ENCODE results near the gene CLDND2. TPM values are rescaled to one million over a fixed set of nuclear protein-coding genes. Genes with fewer than 3 reads are reported as not detected.

CLDND2 gene
- total and polyA plus RNA-seq, 10 of the 15 experiments (the other 5 are each of a cell fraction or from before 2014, with no cell fraction given): 0.24 to 7.1 (median 1.8) TPM; not detected in 1

DNA sequence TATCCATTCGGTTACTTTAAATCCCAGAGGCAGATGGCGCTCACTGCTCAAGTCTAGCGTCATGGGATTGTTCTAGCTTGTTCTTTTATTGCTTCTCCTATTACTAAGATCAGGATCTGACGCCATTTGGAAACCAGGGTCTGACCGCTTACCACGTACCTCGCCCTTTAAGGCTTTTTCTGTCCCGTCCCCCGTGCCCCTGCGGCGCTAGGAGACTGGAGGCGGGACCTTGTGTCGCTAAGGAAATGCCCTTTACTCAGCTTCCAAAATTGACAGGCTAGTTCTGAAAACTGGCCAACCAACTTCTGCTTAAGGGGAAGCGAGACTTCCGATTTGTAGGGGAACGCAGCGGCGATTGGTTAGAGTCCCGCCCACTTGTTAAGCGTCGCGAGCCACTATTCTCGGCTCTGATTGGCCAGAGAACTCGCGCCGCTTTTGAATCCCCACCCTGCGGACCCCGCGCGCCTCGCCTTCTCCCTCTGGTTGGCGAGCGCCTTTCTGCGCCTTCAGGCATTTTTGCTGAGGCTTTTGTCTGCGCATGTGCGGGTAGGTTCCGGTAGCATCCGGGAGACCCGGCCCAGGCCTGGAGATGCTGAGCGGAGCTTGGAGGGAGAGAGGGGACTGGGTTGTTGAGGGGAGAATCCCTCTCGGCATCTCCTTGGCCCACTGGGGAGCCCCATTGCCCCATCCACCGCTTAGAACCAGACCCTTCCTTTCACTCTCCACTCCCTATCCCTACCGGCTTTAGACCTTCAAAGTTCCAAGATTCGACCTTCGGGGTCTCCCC lies 25.4 kb upstream of the CLDND2 start (continued):
- TF ChIP-seq TAF1 (IDR thresholded peaks at IDR 0.05; ENCODE audit: borderline replicate concordance, low read depth, low read length): no peak; the same call in 1 of the 2 replicates
- TF ChIP-seq BCL11A (IDR thresholded peaks at IDR 0.05; ENCODE audit: low read depth, low read length): peak; percentile 35; the same call in 1 of the 2 replicates
- TF ChIP-seq, protein P1, sequence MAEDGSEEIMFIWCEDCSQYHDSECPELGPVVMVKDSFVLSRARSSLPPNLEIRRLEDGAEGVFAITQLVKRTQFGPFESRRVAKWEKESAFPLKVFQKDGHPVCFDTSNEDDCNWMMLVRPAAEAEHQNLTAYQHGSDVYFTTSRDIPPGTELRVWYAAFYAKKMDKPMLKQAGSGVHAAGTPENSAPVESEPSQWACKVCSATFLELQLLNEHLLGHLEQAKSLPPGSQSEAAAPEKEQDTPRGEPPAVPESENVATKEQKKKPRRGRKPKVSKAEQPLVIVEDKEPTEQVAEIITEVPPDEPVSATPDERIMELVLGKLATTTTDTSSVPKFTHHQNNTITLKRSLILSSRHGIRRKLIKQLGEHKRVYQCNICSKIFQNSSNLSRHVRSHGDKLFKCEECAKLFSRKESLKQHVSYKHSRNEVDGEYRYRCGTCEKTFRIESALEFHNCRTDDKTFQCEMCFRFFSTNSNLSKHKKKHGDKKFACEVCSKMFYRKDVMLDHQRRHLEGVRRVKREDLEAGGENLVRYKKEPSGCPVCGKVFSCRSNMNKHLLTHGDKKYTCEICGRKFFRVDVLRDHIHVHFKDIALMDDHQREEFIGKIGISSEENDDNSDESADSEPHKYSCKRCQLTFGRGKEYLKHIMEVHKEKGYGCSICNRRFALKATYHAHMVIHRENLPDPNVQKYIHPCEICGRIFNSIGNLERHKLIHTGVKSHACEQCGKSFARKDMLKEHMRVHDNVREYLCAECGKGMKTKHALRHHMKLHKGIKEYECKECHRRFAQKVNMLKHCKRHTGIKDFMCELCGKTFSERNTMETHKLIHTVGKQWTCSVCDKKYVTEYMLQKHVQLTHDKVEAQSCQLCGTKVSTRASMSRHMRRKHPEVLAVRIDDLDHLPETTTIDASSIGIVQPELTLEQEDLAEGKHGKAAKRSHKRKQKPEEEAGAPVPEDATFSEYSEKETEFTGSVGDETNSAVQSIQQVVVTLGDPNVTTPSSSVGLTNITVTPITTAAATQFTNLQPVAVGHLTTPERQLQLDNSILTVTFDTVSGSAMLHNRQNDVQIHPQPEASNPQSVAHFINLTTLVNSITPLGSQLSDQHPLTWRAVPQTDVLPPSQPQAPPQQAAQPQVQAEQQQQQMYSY (CRISPR knock-in tag; IDR thresholded peaks at IDR 0.05): no peak
- 0 out of 2 replicates have a peak, but pooled peaks have one; percentile 49 for TF ChIP-seq SMAD5 (IDR thresholded peaks at IDR 0.05; ENCODE audit: low read depth)
- TF ChIP-seq CHD4 (IDR thresholded peaks at IDR 0.05): no peak
- TF ChIP-seq, protein P2, sequence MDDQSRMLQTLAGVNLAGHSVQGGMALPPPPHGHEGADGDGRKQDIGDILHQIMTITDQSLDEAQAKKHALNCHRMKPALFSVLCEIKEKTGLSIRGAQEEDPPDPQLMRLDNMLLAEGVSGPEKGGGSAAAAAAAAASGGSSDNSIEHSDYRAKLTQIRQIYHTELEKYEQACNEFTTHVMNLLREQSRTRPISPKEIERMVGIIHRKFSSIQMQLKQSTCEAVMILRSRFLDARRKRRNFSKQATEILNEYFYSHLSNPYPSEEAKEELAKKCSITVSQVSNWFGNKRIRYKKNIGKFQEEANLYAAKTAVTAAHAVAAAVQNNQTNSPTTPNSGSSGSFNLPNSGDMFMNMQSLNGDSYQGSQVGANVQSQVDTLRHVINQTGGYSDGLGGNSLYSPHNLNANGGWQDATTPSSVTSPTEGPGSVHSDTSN (IDR thresholded peaks at IDR 0.05; ENCODE audit: insufficient replicate concordance, low read depth, low read length): peak; percentile 93
- TF ChIP-seq BRCA1 (IDR thresholded peaks at IDR 0.05; ENCODE audit: low read depth, low read length): no peak
- TF ChIP-seq ASH2L (IDR thresholded peaks at IDR 0.05; ENCODE audit: borderline replicate concordance, low read depth): no peak
- TF ChIP-seq KLF5 (IDR thresholded peaks at IDR 0.05; ENCODE audit: partially characterized antibody): peak; percentile 24
- TF ChIP-seq, protein P3, sequence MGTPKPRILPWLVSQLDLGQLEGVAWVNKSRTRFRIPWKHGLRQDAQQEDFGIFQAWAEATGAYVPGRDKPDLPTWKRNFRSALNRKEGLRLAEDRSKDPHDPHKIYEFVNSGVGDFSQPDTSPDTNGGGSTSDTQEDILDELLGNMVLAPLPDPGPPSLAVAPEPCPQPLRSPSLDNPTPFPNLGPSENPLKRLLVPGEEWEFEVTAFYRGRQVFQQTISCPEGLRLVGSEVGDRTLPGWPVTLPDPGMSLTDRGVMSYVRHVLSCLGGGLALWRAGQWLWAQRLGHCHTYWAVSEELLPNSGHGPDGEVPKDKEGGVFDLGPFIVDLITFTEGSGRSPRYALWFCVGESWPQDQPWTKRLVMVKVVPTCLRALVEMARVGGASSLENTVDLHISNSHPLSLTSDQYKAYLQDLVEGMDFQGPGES (IDR thresholded peaks at IDR 0.05): peak; percentile 82; the same call in 1 of the 2 replicates
- no peak for TF ChIP-seq ZNF384 (IDR thresholded peaks at IDR 0.05; ENCODE audit: borderline replicate concordance, low read depth, low read length)
- TF ChIP-seq, protein P4, sequence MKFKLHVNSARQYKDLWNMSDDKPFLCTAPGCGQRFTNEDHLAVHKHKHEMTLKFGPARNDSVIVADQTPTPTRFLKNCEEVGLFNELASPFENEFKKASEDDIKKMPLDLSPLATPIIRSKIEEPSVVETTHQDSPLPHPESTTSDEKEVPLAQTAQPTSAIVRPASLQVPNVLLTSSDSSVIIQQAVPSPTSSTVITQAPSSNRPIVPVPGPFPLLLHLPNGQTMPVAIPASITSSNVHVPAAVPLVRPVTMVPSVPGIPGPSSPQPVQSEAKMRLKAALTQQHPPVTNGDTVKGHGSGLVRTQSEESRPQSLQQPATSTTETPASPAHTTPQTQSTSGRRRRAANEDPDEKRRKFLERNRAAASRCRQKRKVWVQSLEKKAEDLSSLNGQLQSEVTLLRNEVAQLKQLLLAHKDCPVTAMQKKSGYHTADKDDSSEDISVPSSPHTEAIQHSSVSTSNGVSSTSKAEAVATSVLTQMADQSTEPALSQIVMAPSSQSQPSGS (IDR thresholded peaks at IDR 0.05; ENCODE audit: low read length): peak; percentile 64; the same call in 1 of the 2 replicates
- no peak for TF ChIP-seq POLR2AphosphoS2 (IDR thresholded peaks at IDR 0.05; ENCODE audit: low read depth, low read length)
- no peak for TF ChIP-seq TCF12 (IDR thresholded peaks at IDR 0.05; ENCODE audit: low read depth, low read length)
- TF ChIP-seq ZZZ3 (IDR thresholded peaks at IDR 0.05; ENCODE audit: control insufficient read depth, insufficient read length, low read depth): no peak
- TF ChIP-seq, protein P5, sequence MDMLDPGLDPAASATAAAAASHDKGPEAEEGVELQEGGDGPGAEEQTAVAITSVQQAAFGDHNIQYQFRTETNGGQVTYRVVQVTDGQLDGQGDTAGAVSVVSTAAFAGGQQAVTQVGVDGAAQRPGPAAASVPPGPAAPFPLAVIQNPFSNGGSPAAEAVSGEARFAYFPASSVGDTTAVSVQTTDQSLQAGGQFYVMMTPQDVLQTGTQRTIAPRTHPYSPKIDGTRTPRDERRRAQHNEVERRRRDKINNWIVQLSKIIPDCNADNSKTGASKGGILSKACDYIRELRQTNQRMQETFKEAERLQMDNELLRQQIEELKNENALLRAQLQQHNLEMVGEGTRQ (IDR thresholded peaks at IDR 0.05; ENCODE audit: borderline replicate concordance, low read depth, low read length): peak; percentile 28; the same call in 1 of the 2 replicates
- TF ChIP-seq, protein P6, sequence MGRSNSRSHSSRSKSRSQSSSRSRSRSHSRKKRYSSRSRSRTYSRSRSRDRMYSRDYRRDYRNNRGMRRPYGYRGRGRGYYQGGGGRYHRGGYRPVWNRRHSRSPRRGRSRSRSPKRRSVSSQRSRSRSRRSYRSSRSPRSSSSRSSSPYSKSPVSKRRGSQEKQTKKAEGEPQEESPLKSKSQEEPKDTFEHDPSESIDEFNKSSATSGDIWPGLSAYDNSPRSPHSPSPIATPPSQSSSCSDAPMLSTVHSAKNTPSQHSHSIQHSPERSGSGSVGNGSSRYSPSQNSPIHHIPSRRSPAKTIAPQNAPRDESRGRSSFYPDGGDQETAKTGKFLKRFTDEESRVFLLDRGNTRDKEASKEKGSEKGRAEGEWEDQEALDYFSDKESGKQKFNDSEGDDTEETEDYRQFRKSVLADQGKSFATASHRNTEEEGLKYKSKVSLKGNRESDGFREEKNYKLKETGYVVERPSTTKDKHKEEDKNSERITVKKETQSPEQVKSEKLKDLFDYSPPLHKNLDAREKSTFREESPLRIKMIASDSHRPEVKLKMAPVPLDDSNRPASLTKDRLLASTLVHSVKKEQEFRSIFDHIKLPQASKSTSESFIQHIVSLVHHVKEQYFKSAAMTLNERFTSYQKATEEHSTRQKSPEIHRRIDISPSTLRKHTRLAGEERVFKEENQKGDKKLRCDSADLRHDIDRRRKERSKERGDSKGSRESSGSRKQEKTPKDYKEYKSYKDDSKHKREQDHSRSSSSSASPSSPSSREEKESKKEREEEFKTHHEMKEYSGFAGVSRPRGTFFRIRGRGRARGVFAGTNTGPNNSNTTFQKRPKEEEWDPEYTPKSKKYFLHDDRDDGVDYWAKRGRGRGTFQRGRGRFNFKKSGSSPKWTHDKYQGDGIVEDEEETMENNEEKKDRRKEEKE (IDR thresholded peaks at IDR 0.05): no peak
